GM21381 (cell line): Measurements from ENCODE around the gene MTLN.
"Not testable (repeated sequence)": the region's sequence is repeated elsewhere in the genome, so short reads cannot be mapped to it uniquely, and the experiment has no call there.

Experiments used
- ATAC-seq: cut with Tn5 transposase; IDR thresholded peaks from one replicate; pipeline ENCODE4 v1.9.1; 2021; ENCODE audit warnings: mild to moderate bottlenecking, moderate library complexity; ENCODE audit not compliant: unreplicated experiment

MTLN gene, protein sequence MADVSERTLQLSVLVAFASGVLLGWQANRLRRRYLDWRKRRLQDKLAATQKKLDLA

DNA sequence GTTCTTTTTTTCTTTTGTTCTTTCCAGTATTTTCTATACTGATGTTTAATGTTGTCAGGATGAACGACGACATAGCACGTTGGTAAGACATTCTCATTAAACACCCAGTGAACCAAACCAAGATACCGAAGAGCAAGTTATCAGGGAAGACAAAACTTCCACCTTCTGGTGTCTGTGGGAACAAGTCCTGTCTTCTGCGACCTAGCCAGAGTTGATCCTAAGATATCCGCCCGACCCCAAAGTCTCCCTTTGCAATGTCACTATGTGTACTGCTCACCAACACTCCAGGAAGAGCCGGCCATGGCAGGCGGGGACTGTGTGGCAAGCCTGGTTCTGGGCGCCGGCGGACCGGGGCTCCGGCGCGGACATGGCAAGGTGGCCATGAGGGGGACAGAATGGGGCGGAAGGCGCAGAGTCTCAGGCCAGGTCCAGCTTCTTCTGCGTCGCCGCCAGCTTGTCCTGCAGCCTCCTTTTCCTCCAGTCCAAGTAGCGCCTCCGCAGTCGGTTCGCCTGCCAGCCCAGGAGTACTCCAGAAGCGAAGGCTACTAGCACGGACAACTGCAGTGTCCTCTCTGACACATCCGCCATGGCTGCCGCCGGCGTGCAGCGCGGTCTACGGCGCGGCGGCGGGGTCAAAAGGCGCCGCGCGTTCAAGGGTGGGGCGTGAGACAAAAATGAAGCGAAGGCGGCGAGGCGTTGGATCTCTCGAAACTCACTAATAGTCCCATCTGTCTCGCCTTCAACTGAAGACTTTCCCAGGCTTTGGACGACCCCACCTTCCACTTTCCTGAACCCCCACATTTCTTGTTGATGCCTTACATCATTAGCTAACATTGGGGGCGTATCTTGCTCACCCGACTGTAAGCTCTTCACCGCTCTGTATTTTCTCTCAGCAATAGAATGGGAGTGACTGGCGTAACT lies at the start of gene MTLN:
Gene MTLN, minus strand, starts transcription at position 610 of the 921 bp plus-strand sequence. Its CDS starts 22 bp downstream, at position 588.
- ATAC-seq: peak; percentile 83

DNA sequence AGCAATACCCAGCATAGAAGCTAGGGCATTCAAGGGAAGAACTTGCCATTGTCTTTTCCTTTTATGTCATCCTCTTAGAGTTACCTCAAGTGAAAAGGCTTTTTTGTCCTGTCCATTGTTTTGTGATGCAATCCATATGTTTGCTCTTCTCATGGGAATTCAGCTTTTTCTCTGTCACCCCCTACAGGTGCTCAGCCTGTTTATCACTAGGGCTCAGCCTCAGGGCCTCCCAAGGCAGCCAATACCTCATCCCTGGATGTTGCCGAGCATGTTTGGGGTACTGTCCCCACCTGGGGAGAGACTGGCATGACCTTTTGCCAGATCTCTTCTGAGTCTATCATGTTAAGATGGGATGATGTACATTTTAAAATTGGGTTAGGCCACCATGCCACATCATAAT lies 49.6 kb upstream of the MTLN start:
- not testable (repeated sequence) for ATAC-seq

DNA sequence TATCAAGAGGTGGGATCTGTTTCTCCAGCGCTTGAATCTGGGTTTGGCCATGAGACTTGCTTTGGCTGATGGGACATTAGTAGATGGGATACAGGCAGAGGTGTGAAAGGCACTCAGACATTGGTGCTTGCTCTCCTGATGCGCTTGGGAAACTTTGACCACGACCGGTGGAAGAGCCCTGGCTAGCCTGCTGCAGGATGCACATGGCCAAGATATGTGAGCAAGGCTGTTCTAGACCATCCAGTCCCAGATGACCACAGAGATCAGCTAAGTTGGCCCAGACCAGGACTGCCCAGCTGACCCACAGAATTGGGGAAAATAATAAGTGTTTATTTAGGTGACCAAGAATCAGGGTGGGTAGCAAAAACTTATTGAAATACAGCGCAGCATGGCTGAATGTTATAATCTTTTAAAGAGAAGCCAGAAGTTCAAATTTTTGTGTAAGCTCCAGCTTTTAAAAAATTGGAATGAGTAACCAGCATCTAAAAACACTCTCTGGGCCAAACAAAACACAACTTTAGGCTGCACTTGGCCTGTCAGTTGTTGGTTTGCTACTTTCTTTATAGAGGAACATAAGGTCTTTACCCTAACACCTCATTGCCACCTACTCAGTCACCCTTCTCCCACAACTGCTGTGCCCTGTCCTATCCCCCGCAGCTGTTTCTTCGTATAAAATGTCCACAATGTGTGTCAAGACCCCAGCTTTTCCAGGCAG lies 35.9 kb upstream of the MTLN start:
- ATAC-seq: not testable (repeated sequence)

DNA sequence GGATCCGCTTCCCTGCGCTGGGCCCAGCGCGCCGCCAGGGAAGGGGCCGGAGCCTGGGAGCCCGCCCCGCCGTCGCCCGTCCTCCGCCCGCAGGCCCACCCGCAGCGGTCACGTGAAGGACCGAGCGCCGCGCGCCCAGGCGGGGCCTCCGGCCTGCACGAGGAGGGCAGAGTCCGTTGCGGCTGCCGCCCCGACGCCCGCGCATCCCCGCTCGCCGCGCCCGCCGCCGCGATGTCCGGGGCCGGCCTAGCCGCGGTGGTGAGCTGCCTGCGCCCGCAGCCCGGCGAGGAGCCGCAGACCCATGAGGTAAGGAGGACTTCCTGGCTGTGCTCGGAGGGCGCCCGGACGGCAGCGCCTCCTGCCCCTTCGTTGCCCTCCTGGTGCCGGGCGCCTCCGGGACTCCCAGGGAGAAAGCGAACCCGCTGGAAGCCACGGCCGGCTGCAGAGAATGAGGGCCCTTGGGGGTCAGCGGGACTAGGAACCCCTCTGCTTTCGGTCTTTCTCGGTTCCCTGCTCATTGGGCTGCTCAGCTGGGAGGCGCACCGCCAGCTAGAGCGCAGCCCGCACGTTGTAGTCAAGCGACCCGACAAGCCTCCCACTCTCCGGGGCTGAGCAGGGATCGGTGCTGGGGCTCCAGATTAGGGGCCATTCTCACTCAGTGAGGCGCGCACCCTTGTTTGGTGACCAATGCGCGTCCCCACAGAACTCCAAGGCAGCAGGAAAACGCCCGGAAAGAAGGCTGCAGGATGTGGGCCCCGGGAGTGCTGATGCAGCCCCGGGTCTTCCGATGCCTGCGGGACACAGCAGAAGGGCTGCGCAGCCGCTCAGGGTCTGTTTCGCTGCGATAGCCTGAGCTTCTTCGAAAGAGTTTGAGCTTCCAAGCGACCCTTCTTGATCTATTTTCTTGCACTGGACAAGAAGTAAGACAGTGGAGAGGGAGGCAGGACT lies 33.4 kb upstream of the MTLN start:
- ATAC-seq: not testable (repeated sequence)

DNA sequence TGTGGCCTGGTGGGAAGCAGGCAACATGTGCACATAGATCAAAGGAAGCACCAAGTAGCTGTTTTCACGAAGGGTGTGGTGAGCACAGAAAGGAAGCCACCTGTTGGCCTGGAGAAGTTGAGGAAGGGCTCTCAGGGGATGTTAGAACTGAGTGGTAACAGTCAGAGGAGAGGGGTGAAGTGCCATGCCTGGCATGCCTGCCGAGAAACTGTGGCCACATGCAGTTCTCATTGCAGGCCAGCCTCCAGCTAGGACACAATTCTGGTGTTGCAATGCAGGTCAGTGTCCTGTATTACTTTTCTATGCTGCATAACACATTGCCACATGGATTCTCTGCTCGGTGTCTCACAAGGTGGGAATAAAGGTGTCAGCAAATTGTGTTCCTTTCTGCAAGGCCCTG lies 30.9 kb upstream of the MTLN start:
- not testable (repeated sequence) for ATAC-seq

DNA sequence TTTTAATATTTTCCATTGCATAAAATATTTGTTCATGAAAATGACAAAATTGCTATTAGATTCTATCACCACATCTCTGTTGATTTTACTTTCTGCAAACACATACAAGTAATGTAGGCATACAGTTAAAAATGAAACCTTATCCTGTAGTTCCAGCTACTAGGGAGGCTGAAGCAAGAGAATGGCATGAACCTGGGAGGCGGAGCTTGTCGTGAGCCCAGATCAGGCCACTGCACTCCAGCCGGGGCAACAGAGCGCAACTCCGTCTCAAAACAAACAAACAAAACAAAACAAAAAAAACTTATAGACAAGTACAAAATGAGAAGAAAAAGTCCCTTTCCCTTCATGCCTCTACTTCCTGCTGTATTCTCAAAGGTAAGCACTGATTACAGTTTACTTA lies 22.2 kb upstream of the MTLN start:
- not testable (repeated sequence) for ATAC-seq

DNA sequence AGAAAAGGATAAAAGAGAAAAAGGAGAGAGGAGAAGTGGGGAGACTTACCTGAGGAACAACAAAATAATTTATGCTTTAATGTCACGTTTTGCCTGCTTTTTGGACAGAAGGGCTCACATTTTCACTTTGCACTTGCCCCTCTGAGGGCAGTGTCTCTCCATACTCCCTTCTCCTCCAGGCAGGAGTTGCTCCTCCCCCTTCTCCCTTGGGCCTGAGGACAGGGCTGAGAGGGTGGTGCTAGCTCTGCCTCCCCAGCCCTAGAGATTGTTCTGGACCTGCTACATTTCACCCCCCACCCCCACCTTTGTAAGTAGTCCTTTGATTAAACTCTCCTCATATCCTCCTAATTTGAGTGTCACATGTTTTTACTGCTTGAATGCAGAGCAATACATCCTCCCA lies 17.5 kb upstream of the MTLN start:
- not testable (repeated sequence) for ATAC-seq

DNA sequence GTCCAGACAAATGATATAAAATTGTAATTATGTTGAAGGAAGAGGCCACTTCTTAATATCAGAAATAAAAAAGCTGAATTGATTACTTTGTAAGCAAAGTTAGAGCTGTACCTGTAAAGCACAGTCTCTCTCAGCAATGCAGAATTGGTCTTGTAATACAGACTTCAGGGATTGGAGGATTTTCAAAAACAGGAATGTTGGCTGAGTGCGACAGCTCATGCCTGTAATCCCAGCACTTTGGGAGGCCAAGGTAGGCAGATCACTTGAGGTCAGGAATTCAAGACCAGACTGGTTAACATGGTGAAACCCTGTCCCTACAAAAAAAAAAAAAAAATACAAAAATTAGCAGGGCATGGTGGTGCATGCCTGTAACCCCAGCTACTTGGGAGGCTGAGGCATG lies 10.3 kb upstream of the MTLN start:
- not testable (repeated sequence) for ATAC-seq

DNA sequence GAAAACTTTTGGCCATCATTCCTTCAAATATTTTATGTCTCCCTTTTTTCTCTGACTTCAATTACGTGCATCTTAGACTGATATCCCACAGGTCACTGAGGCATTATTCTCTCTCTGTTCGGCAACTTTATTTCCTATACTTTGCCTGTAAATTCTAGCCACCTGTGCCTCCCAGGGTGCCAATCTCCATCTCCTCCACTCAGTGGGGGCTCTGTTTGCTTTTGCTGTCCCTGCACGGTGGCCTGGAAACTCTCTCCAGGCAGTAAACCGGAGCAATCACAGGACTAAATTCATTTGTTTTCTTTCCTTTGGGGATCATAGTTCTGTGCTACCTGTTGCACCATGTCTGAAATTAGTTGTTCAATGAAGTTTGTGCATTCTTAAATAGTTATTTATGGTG lies 9.6 kb upstream of the MTLN start:
- no peak for ATAC-seq

DNA sequence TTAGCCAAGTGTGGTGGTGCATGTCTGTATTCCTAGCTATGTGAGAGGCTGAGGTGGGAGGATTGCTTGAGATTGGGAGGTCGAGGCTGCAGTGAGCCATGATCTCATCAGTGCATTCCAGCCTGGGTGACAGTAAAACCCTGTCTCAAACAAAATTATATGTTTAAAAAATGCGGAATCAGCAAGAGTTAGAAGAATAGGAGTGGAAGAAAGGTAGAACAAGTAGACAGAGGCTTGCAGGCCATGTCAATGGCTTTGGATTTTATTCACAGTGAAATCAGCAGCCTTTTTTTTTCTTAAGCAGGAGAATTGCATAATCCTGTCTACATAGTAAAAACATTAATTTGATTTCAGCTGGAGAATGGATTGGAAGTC lies 7.8 kb upstream of the MTLN start:
- no peak for ATAC-seq

DNA sequence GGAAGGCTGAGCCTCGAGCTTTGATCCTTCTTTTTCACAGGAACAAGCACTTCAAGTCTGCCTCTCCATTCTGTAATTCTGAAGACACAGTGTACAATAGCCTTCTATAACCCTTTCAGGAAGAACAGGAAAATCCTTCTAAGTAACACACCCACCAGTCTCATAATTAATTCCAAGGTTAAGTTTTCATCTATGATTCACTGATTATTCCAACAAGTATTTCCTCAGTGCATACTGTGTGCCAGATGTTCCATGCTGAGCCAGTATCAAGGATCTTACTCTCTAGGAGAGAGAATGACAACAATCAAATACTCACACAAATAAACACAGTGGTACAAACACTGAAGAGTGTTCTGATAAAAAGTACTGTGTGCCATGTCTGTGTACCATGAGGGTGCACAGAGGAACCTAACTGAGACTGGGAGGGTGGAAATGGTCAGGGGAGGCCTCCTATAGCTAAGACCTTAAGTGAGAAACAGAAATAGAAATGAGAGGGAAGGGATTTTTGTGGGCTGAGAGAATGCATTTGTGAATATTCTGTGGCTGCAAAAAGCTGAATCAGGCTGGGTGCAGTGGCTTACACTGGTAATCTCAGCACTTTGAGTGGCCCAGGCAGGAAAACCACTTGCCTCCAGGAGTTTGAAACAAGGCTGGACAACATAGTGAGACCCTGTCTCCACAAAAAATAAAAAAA lies 7.3 kb upstream of the MTLN start:
- ATAC-seq: no peak

DNA sequence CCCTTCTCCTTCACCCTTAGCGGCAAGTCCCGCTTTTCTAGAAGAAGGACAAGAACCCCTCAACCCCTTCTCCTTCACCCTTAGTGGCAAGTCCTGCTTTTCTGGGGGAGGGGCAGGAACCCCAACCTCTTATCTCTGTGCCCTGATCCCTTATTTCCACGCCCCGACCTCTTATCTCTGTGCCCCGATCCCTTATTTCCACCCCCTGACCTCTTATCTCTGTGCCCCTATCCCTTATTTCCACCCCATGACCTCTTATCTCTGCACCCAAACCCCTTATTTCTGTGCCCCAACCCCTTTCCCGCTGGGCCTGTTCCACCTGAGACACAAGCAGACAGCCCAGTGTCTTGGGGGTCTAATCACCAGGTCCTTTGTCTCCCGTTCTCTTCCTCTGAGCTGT lies 6.5 kb upstream of the MTLN start:
- ATAC-seq: not testable (repeated sequence)

DNA sequence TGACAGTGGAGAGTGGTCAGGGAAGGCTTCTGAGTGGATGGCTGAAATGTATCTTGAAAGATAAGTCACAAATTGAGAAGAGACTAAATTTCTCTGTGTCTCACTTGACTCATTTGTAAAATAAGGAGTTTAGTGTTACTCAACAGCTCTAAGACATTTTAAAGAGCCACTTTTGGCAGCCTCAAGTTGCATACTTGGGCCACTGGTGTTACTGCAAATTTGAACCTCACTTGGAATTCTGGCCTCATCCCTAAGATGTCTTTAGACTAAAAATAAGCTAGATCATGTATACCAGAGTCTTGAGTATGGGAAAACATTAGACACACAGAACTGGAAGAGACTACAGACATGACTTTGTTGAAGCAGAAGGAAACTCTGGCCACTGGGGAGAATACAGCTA lies 4.5 kb upstream of the MTLN start:
- ATAC-seq: no peak

DNA sequence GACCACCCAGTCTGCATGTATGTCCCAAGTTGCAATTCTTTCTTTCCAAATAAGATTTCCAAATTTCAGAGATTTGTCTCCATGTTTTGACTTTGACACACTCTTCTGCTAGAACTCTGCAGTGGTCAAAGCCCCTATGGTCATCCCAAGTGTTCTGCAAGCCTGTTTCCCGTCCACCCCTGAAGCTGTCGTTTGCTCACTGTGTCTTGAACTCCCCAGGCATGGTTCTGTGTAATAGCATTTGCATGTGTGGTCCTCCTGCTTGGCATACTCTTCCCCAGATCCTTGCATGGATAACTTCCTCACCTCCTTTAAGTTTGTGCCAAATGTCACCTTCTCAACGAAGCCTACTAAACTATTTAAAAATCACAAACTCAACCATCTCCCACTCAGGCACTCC lies 3.9 kb upstream of the MTLN start:
- no peak for ATAC-seq

DNA sequence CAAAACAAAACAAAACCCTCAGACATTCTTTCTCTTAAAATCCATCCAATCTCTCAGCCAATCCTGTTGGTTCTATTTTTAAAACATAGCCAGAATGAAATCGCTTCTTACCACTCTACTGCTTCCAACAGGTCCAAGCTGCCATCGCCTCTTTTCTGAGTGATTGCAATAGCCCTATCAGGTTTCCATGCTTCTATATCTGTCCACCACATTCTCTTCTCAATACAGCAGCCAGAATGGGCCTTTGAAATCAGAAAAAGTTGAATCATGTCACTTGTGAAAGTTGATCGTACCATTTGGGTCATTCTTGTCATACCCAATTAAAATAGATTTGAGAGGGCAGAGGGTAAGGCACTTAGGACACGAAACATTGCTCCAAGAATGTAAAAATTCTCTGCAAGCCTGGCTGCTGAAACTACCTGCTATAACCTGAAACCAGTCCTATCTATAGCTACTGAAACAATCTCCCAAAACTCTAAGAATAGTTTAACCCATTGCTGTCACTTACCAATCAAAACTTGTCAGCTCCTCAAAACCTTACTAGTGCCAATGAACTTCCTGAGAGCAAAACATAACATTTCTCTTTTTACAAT lies 3.3 kb upstream of the MTLN start:
- ATAC-seq: no peak

DNA sequence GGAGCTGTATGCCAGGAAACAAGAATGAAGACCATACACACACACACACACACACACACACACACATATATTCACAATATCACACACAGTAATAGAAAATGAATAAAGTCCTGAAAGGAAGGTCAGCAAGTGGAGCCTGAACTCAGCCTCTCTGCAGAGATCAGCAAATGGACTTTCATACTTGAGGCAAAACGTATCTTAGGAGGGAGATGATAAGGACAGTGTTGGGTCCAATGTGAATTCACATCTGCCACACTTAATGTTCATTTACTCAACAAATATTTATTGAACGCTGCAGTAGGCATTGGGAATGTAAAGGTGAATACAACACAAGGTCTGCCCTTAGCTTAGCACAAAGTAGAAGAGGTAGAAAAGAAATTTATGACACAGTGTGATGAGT lies 2.7 kb upstream of the MTLN start:
- ATAC-seq: no peak

DNA sequence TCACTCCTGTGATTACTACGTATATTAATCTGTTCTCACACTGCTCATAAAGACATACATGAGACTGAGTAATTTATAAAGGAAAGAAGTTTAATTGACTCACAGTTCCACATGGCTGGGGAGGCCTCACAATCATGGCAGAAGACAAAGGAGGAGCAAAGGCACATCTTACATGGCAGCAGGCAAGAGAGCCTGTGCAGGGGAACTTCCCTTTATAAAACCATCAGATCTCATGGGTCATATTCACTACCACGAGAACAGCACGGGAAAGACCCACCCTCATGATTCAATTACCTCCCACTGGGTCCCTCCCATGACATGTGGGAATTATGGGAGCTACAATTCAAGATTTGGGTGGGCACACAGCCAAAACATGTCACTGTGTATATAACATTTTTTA lies 1.2 kb upstream of the MTLN start:
- ATAC-seq: not testable (repeated sequence)

DNA sequence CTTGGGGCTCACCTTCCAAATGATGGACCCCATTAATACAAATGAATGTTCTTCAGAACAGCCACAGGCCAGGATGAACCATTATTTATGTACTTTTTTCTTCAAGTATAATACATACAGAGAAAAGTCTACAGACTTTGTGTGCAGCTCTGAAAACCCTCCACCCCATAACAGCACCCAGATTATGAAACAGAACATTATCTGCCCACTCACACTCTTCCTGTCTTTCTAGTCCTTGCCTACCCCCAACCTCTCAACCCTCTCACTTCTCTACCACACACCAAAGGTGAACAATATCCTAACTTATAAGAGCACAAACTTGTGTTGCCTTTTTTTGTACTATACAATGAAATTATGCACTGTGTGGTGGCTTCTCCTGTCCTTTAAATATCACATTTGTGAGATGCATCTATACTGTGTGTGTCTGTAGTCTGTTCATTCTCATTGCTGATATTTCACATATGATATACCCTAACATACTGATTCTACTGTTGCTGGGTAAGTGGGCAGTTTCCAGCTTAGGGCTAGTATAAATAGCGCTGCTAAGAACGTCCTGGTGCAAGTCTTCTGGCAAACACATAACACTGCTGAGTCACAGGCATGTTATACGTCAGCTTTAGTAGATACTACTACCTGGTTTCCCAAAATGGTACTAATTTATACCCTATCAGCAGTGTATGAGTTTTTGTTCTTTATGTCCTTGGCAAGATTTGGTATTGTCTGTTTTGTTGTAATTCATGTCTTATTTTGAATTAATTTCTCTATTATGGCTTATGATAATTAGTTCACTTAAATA lies 6.5 kb downstream of the MTLN start:
- ATAC-seq: no peak
